ENCODE data around the gene LRP6. TPM values are rescaled to one million over a fixed set of nuclear protein-coding genes. Genes with fewer than 3 reads are reported as not detected.

Gene LRP6
- total and polyA plus RNA-seq, 2 of the 8 experiments (the other 6 are each of a cell fraction or from before 2014, with no cell fraction given), result 53.6 to 73.2 TPM

- no peak overlapping the region for H3K4ac ChIP-seq (replicated peaks; ENCODE audit: insufficient read length, low read depth, low read length)
- peaks cover 18 to 99% of the 10 kb centered on the region in 2 experiments; a peak in 3 of 4 replicates for H3K79me2 ChIP-seq (ENCODE audit: control insufficient read depth in 1 of 2, insufficient read depth in 2 of 2, low read length in 2 of 2)
- ChIA-PET CTCF (ENCODE audit: partially characterized antibody) (interaction anchor here (1.0 to 2.0 kb wide), 3 partner anchors 17 to 117 kb away, joined by 3 to 4 read pairs (median 3); no protein-coding TSS in a partner anchor), POLR2A (ENCODE audit: partially characterized antibody) (interaction anchor here (1.2 kb wide), 1 partner anchor 50 kb away, joined by 3 read pairs; the partner anchor contains the start of gene LRP6)
- H3K9me3 ChIP-seq (ENCODE audit: insufficient read depth in 2 of 2, low read depth in 1 of 2, low read length in 1 of 2), result no peaks in the 10 kb centered on the region
- WGBS, 2 experiments (ENCODE audit: extremely low coverage in 1 of 2, insufficient coverage in 1 of 2, insufficient read length in 1 of 2, insufficient replicate concordance in 2 of 2, low coverage in 1 of 2, low lambda C conversion rate in 2 of 2, missing lambda C conversion rate in 1 of 2), result 88% methylated on average over 5 of the region's 5 CpGs; no CpG with 5 or more reads in 1 of the 2 experiments
- DNase-seq (ENCODE audit: low read depth in 1 of 2, low spot score in 2 of 2) (no peak), FAIRE-seq (no peak)
- H3K36me3 ChIP-seq (ENCODE audit: control insufficient read depth in 2 of 4, insufficient read depth in 4 of 4, low read length in 3 of 4), result no peaks in the 10 kb centered on the region
- H4K20me1 ChIP-seq (replicated peaks in 1 of 2; ENCODE audit: control insufficient read depth in 1 of 2, insufficient read depth in 2 of 2, low read length in 2 of 2), result peaks cover 8 to 14% of the 10 kb centered on the region in 2 experiments
- no peak overlapping the region for H3K27ac ChIP-seq (ENCODE audit: low read depth, low read length)
- no peak overlapping the region for H2BK15ac ChIP-seq (ENCODE audit: low read length)
- H2BK20ac ChIP-seq (ENCODE audit: low read length), result no peak overlapping the region
- no peak overlapping the region for H4K91ac ChIP-seq (replicated peaks; ENCODE audit: insufficient read length, low read length)
- no peak overlapping the region for H4K5ac ChIP-seq (ENCODE audit: insufficient read length, low read depth, low read length)
- no peak overlapping the region for H2BK12ac ChIP-seq (ENCODE audit: low read depth, low read length)
- H3K23me2 ChIP-seq (ENCODE audit: low read depth, low read length), result no peaks in the 10 kb centered on the region
- no peak overlapping the region for H4K8ac ChIP-seq (ENCODE audit: extremely low read depth, insufficient read depth, low read length)
- peaks cover 2 to 8% (median 3%) of the 10 kb centered on the region in 4 experiments; a peak in 5 of 7 replicates for H3K4me1 ChIP-seq (replicated peaks in 1 of 4; ENCODE audit: control insufficient read depth in 3 of 4, insufficient read depth in 4 of 4, low read length in 3 of 4)
- no peaks in the 10 kb centered on the region for H3K27me3 ChIP-seq (replicated peaks in 1 of 4; ENCODE audit: control insufficient read depth in 3 of 4, extremely low read depth in 1 of 4, insufficient read depth in 3 of 4, low read length in 3 of 4)
- H3K18ac ChIP-seq (ENCODE audit: extremely low read depth, low read length), result no peak overlapping the region
- peaks cover 4% of the 10 kb centered on the region; the same call in 1 of the 2 replicates for H3K79me1 ChIP-seq (ENCODE audit: low read depth, low read length)
- TF ChIP-seq RFX5 (IDR thresholded peaks at IDR 0.05; ENCODE audit: borderline replicate concordance, low read depth, low read length), result no peak
- TF ChIP-seq POLR2AphosphoS5 (IDR thresholded peaks at IDR 0.05; ENCODE audit: low read depth, low read length), result no peak
- TF ChIP-seq TAF1 (IDR thresholded peaks at IDR 0.05; ENCODE audit: low read depth, low read length), result no peak
- TF ChIP-seq ASH2L (IDR thresholded peaks at IDR 0.05; ENCODE audit: low read length), result no peak
- H3K56ac ChIP-seq (replicated peaks; ENCODE audit: insufficient read length, low read depth, low read length), result no peak overlapping the region
- H3K4me3 ChIP-seq (ENCODE audit: extremely low read depth in 1 of 4, insufficient read depth in 2 of 4, low read depth in 3 of 4, low read length in 4 of 4), result no peak overlapping the region
- no peak overlapping the region for H2BK120ac ChIP-seq (replicated peaks; ENCODE audit: low read depth, low read length)
- H3K9ac ChIP-seq (replicated peaks in 1 of 4; ENCODE audit: extremely low read depth in 1 of 4, low read depth in 3 of 4, low read length in 3 of 4), result no peak overlapping the region
- no peak overlapping the region for H2AFZ ChIP-seq (ENCODE audit: low read length)
- no peak overlapping the region for H2BK5ac ChIP-seq (ENCODE audit: low read depth, low read length)
- H3K4me2 ChIP-seq (ENCODE audit: insufficient read depth in 1 of 2, low read depth in 2 of 2, low read length in 2 of 2), result no peak overlapping the region
- no peak overlapping the region for H2AK5ac ChIP-seq (ENCODE audit: low read depth, low read length)
- H3K23ac ChIP-seq (ENCODE audit: insufficient read length), result no peak overlapping the region
- no peak overlapping the region for H3K14ac ChIP-seq (ENCODE audit: insufficient read length)
Measured at GRCh38 chr12:12217018-12217359, 49.9 kb downstream of the LRP6 start.

All from H1 (cell line).